SK-N-SH (cell line): ENCODE data around the gene ABCG1. TPM values are rescaled to one million over a fixed set of nuclear protein-coding genes. Genes with fewer than 3 reads are reported as not detected.
A peak's percentile ranks its signal among the peaks of the same experiment; 100 is the strongest.

Experiments
- CTCF ChIA-PET: fragments of 300-600, 350-600 bp; formaldehyde crosslinking; extraction: SDS; loops from one replicate; lab custom pipeline; 2021; lab: Yijun Ruan, JAX
- POLR2A ChIA-PET: fragments of 350-600 bp; sonication (Branson Sonifier 250); formaldehyde crosslinking; extraction: SDS; loops from one replicate; lab custom pipeline; 2020; ENCODE audit warnings: antibody characterized with exemption, inconsistent platforms; lab: Yijun Ruan, JAX
- DNase-seq: peaks from one replicate; pipeline ENCODE4 v3.0.0; 2012
- H2AFZ ChIP-seq: fragments of 200-600 bp; sonication (generic); 2 replicates; pipeline ENCODE4 v1.8.1; 2016; ENCODE audit warnings: antibody characterized with exemption, mild to moderate bottlenecking, low read depth
- H3F3A ChIP-seq: fragments of 200-600 bp; sonication (generic); replicated peaks from 2 replicates; pipeline ENCODE3; 2016; ENCODE audit warnings: antibody characterized with exemption, mild to moderate bottlenecking; ENCODE audit not compliant: insufficient read depth
- H3K27ac ChIP-seq, 2 experiments: fragments of 200-500 bp in 1 of 2; fragments of 200-600 bp in 1 of 2; sonication (Bioruptor generic) in 1 of 2; sonication (generic), shearing (Covaris generic) in 1 of 2; 2 replicates each; pipeline versions ENCODE4 v1.5.1 to v1.6.1; 2014 to 2016; ENCODE audit warnings: low read depth in 2 of 2, inconsistent platforms in 1 of 2, low read length in 1 of 2, mild to moderate bottlenecking in 1 of 2, mixed read lengths in 1 of 2
- H3K27me3 ChIP-seq: fragments of 200-600 bp; sonication (generic), shearing (Covaris generic); 2 replicates; pipeline ENCODE4 v1.6.1; 2016; ENCODE audit warnings: mixed run types; ENCODE audit not compliant: insufficient read depth
- H3K36me3 ChIP-seq, 2 experiments: fragments of 200-500 bp in 1 of 2; fragments of 200-600 bp in 1 of 2; sonication (Bioruptor generic) in 1 of 2; sonication (generic) in 1 of 2; replicated peaks in 1 of 2; 2 replicates each; pipeline versions ENCODE3 to v1.5.1; 2014 to 2016; ENCODE audit warnings: low read length in 1 of 2, mild to moderate bottlenecking in 1 of 2; ENCODE audit not compliant: insufficient read depth in 2 of 2, control insufficient read depth in 1 of 2
- H3K4me1 ChIP-seq, 2 experiments: fragments of 200-500 bp in 1 of 2; fragments of 200-600 bp in 1 of 2; sonication (Bioruptor generic) in 1 of 2; sonication (generic), shearing (Covaris generic) in 1 of 2; 2 replicates each; pipeline versions ENCODE4 v1.5.1 to v1.6.1; 2014 to 2016; ENCODE audit warnings: low read depth in 1 of 2, low read length in 1 of 2, mixed run types in 1 of 2; ENCODE audit not compliant: insufficient read depth in 2 of 2, control insufficient read depth in 1 of 2
- H3K4me2 ChIP-seq: fragments of 200-600 bp; sonication (generic), shearing (Covaris generic); 2 replicates; pipeline ENCODE4 v1.6.1; 2017; ENCODE audit warnings: mixed run types
- H3K4me3 ChIP-seq, 2 experiments: fragments of 200-500 bp in 1 of 2; fragments of 200-600 bp in 1 of 2; sonication (Bioruptor generic) in 1 of 2; sonication (generic), shearing (Covaris generic) in 1 of 2; 2 replicates each; pipeline versions ENCODE4 v1.5.1 to v1.8.1; 2014 to 2016; ENCODE audit warnings: low read depth in 2 of 2, inconsistent platforms in 1 of 2, low read length in 1 of 2, mild to moderate bottlenecking in 1 of 2, mixed read lengths in 1 of 2, moderate library complexity in 1 of 2
- H3K79me2 ChIP-seq: fragments of 200-600 bp; sonication (generic); 2 replicates; pipeline ENCODE4 v1.8.1; 2017; ENCODE audit warnings: mild to moderate bottlenecking; ENCODE audit not compliant: insufficient read depth
- H3K9ac ChIP-seq: fragments of 200-600 bp; sonication (generic); 2 replicates; pipeline ENCODE4 v1.6.1; 2017; ENCODE audit warnings: mixed run types
- H3K9me2 ChIP-seq: fragments of 200-600 bp; sonication (generic); 2 replicates; pipeline ENCODE4 v1.6.1; 2017; ENCODE audit warnings: mixed run types
- H3K9me3 ChIP-seq: fragments of 200-600 bp; sonication (generic); 2 replicates; pipeline ENCODE4 v1.6.1; 2017; ENCODE audit warnings: mixed run types, mild to moderate bottlenecking, moderate library complexity
- H4K20me1 ChIP-seq: fragments of 200-600 bp; sonication (generic); 2 replicates; pipeline ENCODE4 v1.6.1; 2017; ENCODE audit warnings: mild to moderate bottlenecking, mixed run types; ENCODE audit not compliant: insufficient read depth
- CTCF ChIP-seq: fragments of 200-600 bp; sonication (generic); IDR thresholded peaks from 2 replicates; pipeline ENCODE4 v1.6.1; 2017; ENCODE audit warnings: antibody characterized with exemption, mild to moderate bottlenecking, moderate library complexity
- FOSL2 ChIP-seq: IDR thresholded peaks from 2 replicates; pipeline ENCODE4 v1.4.0; 2012; ENCODE audit warnings: low read depth, mild to moderate bottlenecking, moderate library complexity, borderline replicate concordance
- GABPA ChIP-seq: IDR thresholded peaks from 2 replicates; pipeline ENCODE4 v1.4.0; 2012; ENCODE audit warnings: low read depth, mild to moderate bottlenecking
- RAD21 ChIP-seq: IDR thresholded peaks from 2 replicates; pipeline ENCODE4 v1.6.1; 2012; ENCODE audit warnings: mild to moderate bottlenecking, low read length
- RCOR1 ChIP-seq: fragments of 150-350 bp; IDR thresholded peaks from 2 replicates; pipeline ENCODE4 v1.6.1; 2017; ENCODE audit warnings: antibody characterized with exemption, low read length
- RFX5 ChIP-seq: IDR thresholded peaks from 2 replicates; pipeline ENCODE4 v1.6.1; 2012; ENCODE audit warnings: mild to moderate bottlenecking, improper control_type of control experiment, low read length
- SMC3 ChIP-seq: IDR thresholded peaks from 2 replicates; pipeline ENCODE4 v1.6.1; 2012; ENCODE audit warnings: low read depth, low read length, improper control_type of control experiment
- TEAD4 ChIP-seq: IDR thresholded peaks from 2 replicates; pipeline ENCODE4 v1.4.0; 2012; ENCODE audit warnings: mild to moderate bottlenecking, borderline replicate concordance; ENCODE audit not compliant: insufficient read depth
- WGBS: methylation state at CpG from one replicate; pipeline ENCODE4 v1.1.6; 2017; ENCODE audit warnings: low lambda C conversion rate; 5-methylcytosine and 5-hydroxymethylcytosine counted together
- polyA plus RNA-seq, 3 experiments: library from polyadenylated mRNA; depleted of rRNA; stranded (reverse); fragments of >200 nt; gene quantifications; 2 replicates each; pipeline ENCODE4 v1.2.3, GENCODE V29; 2012
- TF ChIP-seq, protein P1 (sequence below): fragments of 150-350 bp; IDR thresholded peaks from 2 replicates; pipeline ENCODE4 v1.6.1; 2016; ENCODE audit warnings: mild to moderate bottlenecking, low read depth, low read length

The ABCG1 gene
- polyA plus RNA-seq, 1 of the 3 experiments (the other 2 are of a cell fraction) = 0.07 TPM

DNA sequence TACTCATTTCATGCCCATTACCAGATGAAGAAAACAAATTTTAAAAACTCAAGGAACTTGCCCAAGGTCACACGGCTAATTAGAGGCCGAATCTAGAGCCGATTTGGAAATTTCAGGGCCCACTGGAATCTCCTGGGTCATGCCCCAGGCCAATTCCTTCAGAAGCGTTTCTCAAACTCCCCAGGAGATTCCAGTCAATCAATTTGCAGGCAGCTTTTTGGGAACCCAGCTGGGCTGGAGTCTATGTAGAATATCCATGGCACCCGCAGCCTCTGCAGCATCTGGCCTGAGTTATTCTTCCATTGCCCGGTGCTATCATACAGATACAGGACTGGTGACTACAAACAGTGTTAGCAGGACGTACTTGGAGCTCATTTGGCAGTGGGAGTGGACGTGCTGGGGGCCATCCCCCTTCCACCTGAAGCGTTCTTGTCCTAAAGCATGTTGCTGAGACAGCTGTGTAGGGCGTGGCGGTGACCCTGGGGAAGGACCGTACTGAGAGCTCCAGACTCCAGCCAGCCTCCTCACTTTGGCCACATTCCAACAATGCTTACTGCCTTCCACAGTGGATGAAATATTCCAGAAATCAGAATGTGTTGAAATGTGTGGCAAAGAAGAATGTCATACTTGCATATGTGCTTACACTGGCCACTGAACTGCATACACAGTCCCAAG is 38.3 kb downstream of the ABCG1 start:
- Histone ChIP-seq H4K20me1 (no peaks in the 10 kb centered on the region), H3K36me3 (no peaks in the 10 kb centered on the region), H3K4me1 (peaks cover 0 to 36% of the 10 kb centered on the region in 2 experiments; a peak in 1 of 4 replicates), H3K79me2 (no peaks in the 10 kb centered on the region), H3K4me3 (no peak overlapping the region), H3F3A (no peaks in the 10 kb centered on the region), H2AFZ (no peak overlapping the region), H3K27me3 (no peaks in the 10 kb centered on the region), H3K4me2 (no peak overlapping the region), H3K27ac (no peak overlapping the region), H3K9me2 (no peaks in the 10 kb centered on the region)
- WGBS = 31% methylated on average over 11 of the region's 12 CpGs
- POLR2A ChIA-PET = no interaction called here
- DNase-seq = no peak
- TF ChIP-seq RCOR1 = no peak
- no peak for TF ChIP-seq GABPA
- TF ChIP-seq RFX5 = no peak
- TF ChIP-seq, protein P1, sequence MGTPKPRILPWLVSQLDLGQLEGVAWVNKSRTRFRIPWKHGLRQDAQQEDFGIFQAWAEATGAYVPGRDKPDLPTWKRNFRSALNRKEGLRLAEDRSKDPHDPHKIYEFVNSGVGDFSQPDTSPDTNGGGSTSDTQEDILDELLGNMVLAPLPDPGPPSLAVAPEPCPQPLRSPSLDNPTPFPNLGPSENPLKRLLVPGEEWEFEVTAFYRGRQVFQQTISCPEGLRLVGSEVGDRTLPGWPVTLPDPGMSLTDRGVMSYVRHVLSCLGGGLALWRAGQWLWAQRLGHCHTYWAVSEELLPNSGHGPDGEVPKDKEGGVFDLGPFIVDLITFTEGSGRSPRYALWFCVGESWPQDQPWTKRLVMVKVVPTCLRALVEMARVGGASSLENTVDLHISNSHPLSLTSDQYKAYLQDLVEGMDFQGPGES = no peak
- TF ChIP-seq RAD21 = no peak
- TF ChIP-seq, all 33 proteins: peak for 0
- Histone ChIP-seq H3K9me3 (no peaks in the 10 kb centered on the region), H3K9ac (no peak overlapping the region)
- CTCF ChIA-PET = interaction anchor here (0.8 kb wide), 1 partner anchor 111 kb away, joined by 4 read pairs; no protein-coding TSS in a partner anchor

- no peak overlapping the region for H3K4me3 ChIP-seq
- peaks cover 0 to 45% of the 10 kb centered on the region in 2 experiments; a peak in 1 of 4 replicates for H3K4me1 ChIP-seq
- TF ChIP-seq SMC3 = peak; percentile 59
- no peak for TF ChIP-seq TEAD4
- peak; percentile 65 for TF ChIP-seq RAD21
- TF ChIP-seq GABPA = no peak
- TF ChIP-seq CTCF = peak; percentile 62
- no peak for TF ChIP-seq FOSL2
- no peaks in the 10 kb centered on the region for H3K79me2 ChIP-seq
- peak overlapping the region in 1 of 2 experiments; percentile 71; a peak in 1 of 4 replicates for H3K27ac ChIP-seq
- H3F3A ChIP-seq = no peaks in the 10 kb centered on the region
- H3K36me3 ChIP-seq = no peaks in the 10 kb centered on the region
- H3K27me3 ChIP-seq = no peaks in the 10 kb centered on the region
- H3K9me3 ChIP-seq = no peaks in the 10 kb centered on the region
- no peaks in the 10 kb centered on the region for H3K9me2 ChIP-seq
- no peak overlapping the region for H3K9ac ChIP-seq
- ChIA-PET POLR2A (interaction anchor here (0.8 to 1.8 kb wide), 3 partner anchors 24 to 101 kb away, joined by 3 to 7 read pairs (median 4); no protein-coding TSS in a partner anchor), CTCF (interaction anchor here (0.7 to 3.9 kb wide), 28 partner anchors 11 to 442 kb away, joined by 3 to 48 read pairs (median 4); partner anchors contain the start of gene ABCG1)
- no peak overlapping the region for H3K4me2 ChIP-seq
- WGBS = 20% methylated on average over 3 of the region's 4 CpGs
- H4K20me1 ChIP-seq = no peaks in the 10 kb centered on the region
- peak; percentile 83 for DNase-seq
- H2AFZ ChIP-seq = no peak overlapping the region
These were observed 39.4 kb downstream of the ABCG1 start for GRCh38 chr21:42258150-42258884.
